ENCODE data around the gene ELP5.

The ELP5 gene

DNA sequence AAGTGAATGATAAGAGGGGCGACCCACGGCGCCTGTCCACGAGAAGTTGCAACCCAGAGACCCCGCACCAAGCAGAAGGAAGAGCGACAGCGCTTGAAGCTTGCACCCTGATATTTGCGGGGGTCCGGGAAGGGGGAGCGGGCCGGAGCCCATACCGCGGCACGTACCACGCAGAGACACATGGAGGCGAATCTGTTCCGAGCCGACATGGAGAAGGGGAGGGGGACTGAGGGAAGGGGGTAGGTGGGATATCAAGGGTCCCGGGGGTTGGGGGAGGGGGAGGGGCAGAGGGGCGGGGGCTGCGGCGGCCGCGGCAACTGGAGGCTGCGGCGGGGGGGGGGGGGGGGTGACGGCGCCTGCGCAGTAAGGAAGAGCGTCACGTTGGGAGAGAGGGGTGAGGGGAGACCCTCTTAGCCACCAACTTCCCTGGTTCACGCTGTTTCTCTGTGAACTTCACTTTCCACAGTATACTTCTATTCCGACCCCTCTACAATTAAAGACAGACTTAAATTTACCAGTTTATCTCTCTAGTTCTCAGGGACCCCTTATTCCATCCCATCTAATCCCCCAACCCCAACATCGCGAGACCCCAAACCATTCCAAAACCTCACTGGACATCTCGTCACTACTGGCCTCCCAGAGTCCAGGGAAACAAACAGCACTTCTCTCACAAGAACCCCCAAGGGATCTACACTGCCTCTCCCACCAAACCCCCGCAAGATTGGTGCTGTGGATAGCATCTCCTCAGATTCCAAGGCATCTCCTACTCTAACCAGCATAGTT, 40.3 kb upstream of the ELP5 start:
- Histone ChIP-seq H3K4me2 (ENCODE audit: low read length) (no peak overlapping the region), H3K27ac (no peak overlapping the region), H3K4me1 (peaks cover 16% of the 10 kb centered on the region), H3K4me3 (ENCODE audit: low read depth, low read length) (no peak overlapping the region), H3K9me3 (ENCODE audit: control insufficient read depth, low read length) (no peaks in the 10 kb centered on the region), H2AFZ (no peak overlapping the region), H3K79me2 (peaks cover 11% of the 10 kb centered on the region), H3K9ac (no peak overlapping the region), H3K36me3 (ENCODE audit: control insufficient read depth, insufficient read depth, low read length) (no peaks in the 10 kb centered on the region), H3K27me3 (ENCODE audit: control insufficient read depth, insufficient read depth, low read length) (no peaks in the 10 kb centered on the region)
- TF ChIP-seq, protein P1, sequence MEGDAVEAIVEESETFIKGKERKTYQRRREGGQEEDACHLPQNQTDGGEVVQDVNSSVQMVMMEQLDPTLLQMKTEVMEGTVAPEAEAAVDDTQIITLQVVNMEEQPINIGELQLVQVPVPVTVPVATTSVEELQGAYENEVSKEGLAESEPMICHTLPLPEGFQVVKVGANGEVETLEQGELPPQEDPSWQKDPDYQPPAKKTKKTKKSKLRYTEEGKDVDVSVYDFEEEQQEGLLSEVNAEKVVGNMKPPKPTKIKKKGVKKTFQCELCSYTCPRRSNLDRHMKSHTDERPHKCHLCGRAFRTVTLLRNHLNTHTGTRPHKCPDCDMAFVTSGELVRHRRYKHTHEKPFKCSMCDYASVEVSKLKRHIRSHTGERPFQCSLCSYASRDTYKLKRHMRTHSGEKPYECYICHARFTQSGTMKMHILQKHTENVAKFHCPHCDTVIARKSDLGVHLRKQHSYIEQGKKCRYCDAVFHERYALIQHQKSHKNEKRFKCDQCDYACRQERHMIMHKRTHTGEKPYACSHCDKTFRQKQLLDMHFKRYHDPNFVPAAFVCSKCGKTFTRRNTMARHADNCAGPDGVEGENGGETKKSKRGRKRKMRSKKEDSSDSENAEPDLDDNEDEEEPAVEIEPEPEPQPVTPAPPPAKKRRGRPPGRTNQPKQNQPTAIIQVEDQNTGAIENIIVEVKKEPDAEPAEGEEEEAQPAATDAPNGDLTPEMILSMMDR (IDR thresholded peaks at IDR 0.05), result no peak

GRCh38 chr17:7213895-7214299, 38.1 kb upstream of the ELP5 start:
- Histone ChIP-seq H3K4me3 (ENCODE audit: low read depth, low read length) (peak overlapping the region; percentile 50), H3K9ac (no peak overlapping the region), H3K27me3 (ENCODE audit: control insufficient read depth, insufficient read depth, low read length) (no peaks in the 10 kb centered on the region), H3K79me2 (peaks cover 11% of the 10 kb centered on the region), H3K9me3 (ENCODE audit: control insufficient read depth, low read length) (no peaks in the 10 kb centered on the region), H2AFZ (peak overlapping the region; percentile 31), H3K4me2 (ENCODE audit: low read length) (peak overlapping the region; percentile 71), H3K36me3 (ENCODE audit: control insufficient read depth, insufficient read depth, low read length) (no peaks in the 10 kb centered on the region), H3K27ac (peak overlapping the region; percentile 71), H3K4me1 (peaks cover 31% of the 10 kb centered on the region)
- TF ChIP-seq, protein P1 (IDR thresholded peaks at IDR 0.05), result peak; percentile 61

GRCh38 chr17:7214300-7215135, 37.5 kb upstream of the ELP5 start:
- Histone ChIP-seq H3K27me3 (ENCODE audit: control insufficient read depth, insufficient read depth, low read length) (no peaks in the 10 kb centered on the region), H3K9me3 (ENCODE audit: control insufficient read depth, low read length) (no peaks in the 10 kb centered on the region), H3K79me2 (peaks cover 11% of the 10 kb centered on the region), H3K4me2 (ENCODE audit: low read length) (peak overlapping the region; percentile 71), H3K4me3 (ENCODE audit: low read depth, low read length) (peak overlapping the region; percentile 50), H3K4me1 (peaks cover 33% of the 10 kb centered on the region), H3K36me3 (ENCODE audit: control insufficient read depth, insufficient read depth, low read length) (no peaks in the 10 kb centered on the region), H2AFZ (peak overlapping the region; percentile 63), H3K9ac (no peak overlapping the region), H3K27ac (peak overlapping the region; percentile 71)
- TF ChIP-seq, protein P1 (IDR thresholded peaks at IDR 0.05), result peak; percentile 64

DNA sequence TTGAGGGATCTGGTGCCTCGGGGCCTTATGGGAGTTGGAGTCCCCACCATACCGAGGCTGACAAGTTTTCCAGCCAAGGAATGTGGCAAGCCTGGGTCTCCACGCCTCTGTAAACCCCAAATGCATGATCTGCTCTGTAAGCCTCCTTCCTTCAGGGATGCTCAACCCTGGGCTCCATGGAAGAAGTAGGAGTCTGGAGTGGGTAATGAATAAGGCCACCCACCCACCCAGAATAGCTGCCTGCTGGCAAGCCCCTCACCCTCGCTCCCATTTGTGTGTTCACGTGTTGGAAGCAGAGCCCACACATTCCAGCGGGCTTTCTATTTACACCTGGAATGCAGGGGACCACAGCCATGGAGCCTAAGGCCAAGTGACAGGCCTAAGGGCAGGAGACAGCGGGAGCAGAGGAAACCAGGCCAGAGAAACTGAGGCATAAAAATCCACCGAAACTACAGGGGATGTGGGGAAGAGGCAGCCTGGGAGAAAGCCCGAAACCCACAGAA, 36.8 kb upstream of the ELP5 start:
- no peak overlapping the region for H3K9ac ChIP-seq
- peak overlapping the region; percentile 71 for H3K4me2 ChIP-seq (ENCODE audit: low read length)
- H3K4me1 ChIP-seq, result peaks cover 33% of the 10 kb centered on the region
- H3K36me3 ChIP-seq (ENCODE audit: control insufficient read depth, insufficient read depth, low read length), result no peaks in the 10 kb centered on the region
- no peaks in the 10 kb centered on the region for H3K9me3 ChIP-seq (ENCODE audit: control insufficient read depth, low read length)
- H3K27me3 ChIP-seq (ENCODE audit: control insufficient read depth, insufficient read depth, low read length), result no peaks in the 10 kb centered on the region
- no peak overlapping the region for H2AFZ ChIP-seq
- TF ChIP-seq, protein P1 (IDR thresholded peaks at IDR 0.05), result no peak
- peak overlapping the region; percentile 71 for H3K27ac ChIP-seq
- peaks cover 11% of the 10 kb centered on the region for H3K79me2 ChIP-seq
- H3K4me3 ChIP-seq (ENCODE audit: low read depth, low read length), result peak overlapping the region; percentile 50
